Common myeloid progenitor, CD34-positive (primary cell): Measurements from ENCODE around the gene CLEC19A.
"Not testable (repeated sequence)": the region's sequence is repeated elsewhere in the genome, so short reads cannot be mapped to it uniquely, and the experiment has no call there.

Experiments
- CTCF ChIA-PET: fragments of 350-600 bp; sonication (Branson Sonifier 250); formaldehyde crosslinking; loops from one replicate; lab custom pipeline; 2021; ENCODE audit warnings: antibody characterized with exemption; lab: Charles Lee
- POLR2A ChIA-PET: fragments of 350-600 bp; sonication (Branson Sonifier 250); formaldehyde crosslinking; loops from one replicate; lab custom pipeline; 2021; ENCODE audit warnings: antibody characterized with exemption; lab: Charles Lee
- DNase-seq, 3 donors: peaks; one replicate each; pipeline versions ENCODE4 v3.0.0 to v3.0.0-alpha.2; 2013
- H3K27ac ChIP-seq, 2 experiments: 1 replicate in 1 of 2; 2 replicates in 1 of 2; pipeline ENCODE4 v1.7.0; 2013; ENCODE audit warnings: inconsistent platforms in 2 of 2, low read length in 2 of 2, mild to moderate bottlenecking in 2 of 2, low read depth in 1 of 2, moderate library complexity in 1 of 2; ENCODE audit not compliant: severe bottlenecking in 2 of 2, insufficient read depth in 1 of 2, poor library complexity in 1 of 2
- H3K27me3 ChIP-seq, 5 experiments: replicated peaks in 2 of 5; 1 replicate in 3 of 5; 2 replicates in 2 of 5; pipeline versions ENCODE4 v1.6.1 to v1.7.0; 2013; ENCODE audit warnings: low read length in 4 of 5, mild to moderate bottlenecking in 2 of 5, moderate library complexity in 2 of 5, inconsistent platforms in 1 of 5; ENCODE audit not compliant: insufficient read depth in 5 of 5, control insufficient read depth in 4 of 5
- H3K36me3 ChIP-seq, 4 experiments: 1 replicate in 2 of 4; 2 replicates in 2 of 4; pipeline versions ENCODE4 v1.6.1 to v1.7.0; 2013; ENCODE audit warnings: low read length in 3 of 4, control low read depth in 1 of 4, mild to moderate bottlenecking in 1 of 4; ENCODE audit not compliant: control insufficient read depth in 4 of 4, insufficient read depth in 4 of 4
- H3K4me1 ChIP-seq, 4 experiments: 1 replicate in 3 of 4; 2 replicates in 1 of 4; pipeline versions ENCODE4 v1.6.1 to v1.7.1; 2013; ENCODE audit warnings: low read length in 3 of 4, mild to moderate bottlenecking in 3 of 4, control low read depth in 1 of 4, inconsistent platforms in 1 of 4, moderate library complexity in 1 of 4; ENCODE audit not compliant: control insufficient read depth in 4 of 4, insufficient read depth in 4 of 4; ENCODE audit errors: control extremely low read depth in 1 of 4
- H3K4me3 ChIP-seq, 7 experiments: 1 replicate in 4 of 7; 2 replicates in 3 of 7; pipeline versions ENCODE4 v1.5.1 to v1.7.0; 2013; ENCODE audit warnings: mild to moderate bottlenecking in 7 of 7, low read length in 6 of 7, moderate library complexity in 6 of 7, inconsistent platforms in 2 of 7, low read depth in 2 of 7, control low read depth in 1 of 7; ENCODE audit not compliant: insufficient read depth in 4 of 7, control insufficient read depth in 1 of 7; ENCODE audit errors: extremely low read depth in 1 of 7
- H3K9me3 ChIP-seq, 5 experiments: 1 replicate in 4 of 5; 2 replicates in 1 of 5; pipeline versions ENCODE4 v1.6.1 to v1.7.1; 2013; ENCODE audit warnings: low read length in 4 of 5, mild to moderate bottlenecking in 2 of 5, inconsistent platforms in 1 of 5, low read depth in 1 of 5, moderate library complexity in 1 of 5; ENCODE audit not compliant: control insufficient read depth in 4 of 5, insufficient read depth in 2 of 5; ENCODE audit errors: control extremely low read depth in 1 of 5
- WGBS: methylation state at CpG from one replicate; pipeline ENCODE4 v1.1.5; 2013; ENCODE audit not compliant: insufficient coverage; 5-methylcytosine and 5-hydroxymethylcytosine counted together

The CLEC19A gene

DNA sequence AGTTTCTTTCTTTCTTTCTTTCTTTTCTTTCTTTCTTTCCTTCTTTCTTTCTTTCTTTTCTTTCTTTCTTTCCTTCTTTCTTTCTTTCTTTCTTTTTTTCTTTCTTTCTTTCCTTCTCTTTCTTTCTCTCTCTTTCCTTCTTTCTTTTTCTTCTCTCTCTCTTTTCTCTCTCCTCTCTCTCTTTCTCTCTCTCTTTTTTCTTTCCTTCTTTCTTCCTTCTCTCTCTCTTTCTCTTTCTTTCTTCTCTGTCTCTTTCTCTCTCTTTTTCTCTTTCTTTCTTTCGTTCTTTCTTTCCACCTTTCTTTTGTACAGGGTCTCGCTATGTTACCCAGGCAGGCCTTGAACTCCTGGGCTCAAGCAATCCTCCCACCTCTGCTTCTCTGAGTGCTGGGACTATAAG lies 35.7 kb downstream of the CLEC19A start:
- H3K4me3 ChIP-seq, H3K36me3 ChIP-seq, H3K4me1 ChIP-seq, CTCF ChIA-PET, DNase-seq, H3K27me3 ChIP-seq, POLR2A ChIA-PET, H3K9me3 ChIP-seq, H3K27ac ChIP-seq: not testable (repeated sequence)
- WGBS: 100% methylated on average over 1 of the region's 2 CpGs

- ChIA-PET CTCF (no interaction called here), POLR2A (no interaction called here)
- no peak overlapping the region for H3K27ac ChIP-seq
- H3K36me3 ChIP-seq: no peaks in the 10 kb centered on the region
- no peak for DNase-seq
- H3K4me3 ChIP-seq: no peak overlapping the region
- 81% methylated on average over 3 of the region's 3 CpGs for WGBS
- peaks cover 0 to 2% (median 0%) of the 10 kb centered on the region in 5 experiments for H3K9me3 ChIP-seq
- no peaks in the 10 kb centered on the region for H3K27me3 ChIP-seq
- H3K4me1 ChIP-seq: no peaks in the 10 kb centered on the region
Observed at GRCh38 chr16:19323596-19323995, 38.1 kb downstream of the CLEC19A start.

DNA sequence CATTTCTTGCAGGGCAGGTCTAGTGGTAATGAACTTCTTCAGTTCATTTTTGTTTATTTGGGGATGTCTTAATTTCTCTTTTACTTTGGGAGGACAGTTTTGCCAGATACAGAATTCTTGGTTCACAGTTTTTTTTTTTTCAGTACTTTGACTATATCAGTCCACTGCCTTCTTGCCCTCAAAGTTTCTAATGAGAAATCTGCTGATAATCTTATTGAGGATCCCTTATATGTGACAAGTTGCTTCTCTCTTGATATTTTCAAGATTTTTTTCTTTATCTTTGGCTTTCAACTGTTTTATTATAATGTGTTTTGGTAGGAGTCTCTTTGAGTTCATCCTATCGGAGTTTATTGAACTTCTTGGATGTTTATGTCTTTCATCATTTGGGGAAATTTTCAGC lies 42.8 kb downstream of the CLEC19A start:
- H3K27ac ChIP-seq: no peak overlapping the region
- no CpG with 5 or more reads among the region's 1 CpG for WGBS
- peaks cover 0 to 2% (median 0%) of the 10 kb centered on the region in 5 experiments for H3K9me3 ChIP-seq
- no peaks in the 10 kb centered on the region for H3K4me1 ChIP-seq
- no peak overlapping the region for H3K4me3 ChIP-seq
- POLR2A ChIA-PET: no interaction called here
- DNase-seq: no peak
- no peaks in the 10 kb centered on the region for H3K36me3 ChIP-seq
- CTCF ChIA-PET: no interaction called here
- no peaks in the 10 kb centered on the region for H3K27me3 ChIP-seq

GRCh38 chr16:19329932-19330331 lies 44.4 kb downstream of the CLEC19A start:
- Histone ChIP-seq H3K36me3 (no peaks in the 10 kb centered on the region), H3K27me3 (peaks cover 0 to 2% (median 0%) of the 10 kb centered on the region in 5 experiments), H3K4me1 (no peaks in the 10 kb centered on the region), H3K9me3 (peaks cover 0 to 2% (median 0%) of the 10 kb centered on the region in 5 experiments), H3K27ac (no peak overlapping the region), H3K4me3 (no peak overlapping the region)
- ChIA-PET CTCF (no interaction called here), POLR2A (no interaction called here)
- WGBS: 100% methylated on average over 1 of the region's 1 CpG
- DNase-seq: no peak

GRCh38 chr16:19330841-19331397 lies 45.4 kb downstream of the CLEC19A start:
- Histone ChIP-seq H3K9me3 (peaks cover 0 to 2% (median 0%) of the 10 kb centered on the region in 5 experiments), H3K4me1 (no peaks in the 10 kb centered on the region), H3K36me3 (no peaks in the 10 kb centered on the region), H3K27ac (no peak overlapping the region), H3K27me3 (peaks cover 0 to 5% (median 0%) of the 10 kb centered on the region in 5 experiments), H3K4me3 (no peak overlapping the region)
- POLR2A ChIA-PET: no interaction called here
- 94% methylated on average over 6 of the region's 6 CpGs for WGBS
- CTCF ChIA-PET: no interaction called here
- no peak for DNase-seq

GRCh38 chr16:19331794-19332193 lies 46.3 kb downstream of the CLEC19A start:
- Histone ChIP-seq H3K36me3 (no peaks in the 10 kb centered on the region), H3K4me1 (no peaks in the 10 kb centered on the region), H3K9me3 (peaks cover 0 to 2% (median 0%) of the 10 kb centered on the region in 5 experiments), H3K27me3 (peaks cover 0 to 5% (median 0%) of the 10 kb centered on the region in 5 experiments), H3K27ac (no peak overlapping the region), H3K4me3 (no peak overlapping the region)
- ChIA-PET POLR2A (no interaction called here), CTCF (no interaction called here)
- WGBS: 75% methylated on average over 3 of the region's 4 CpGs
- no peak for DNase-seq

DNA sequence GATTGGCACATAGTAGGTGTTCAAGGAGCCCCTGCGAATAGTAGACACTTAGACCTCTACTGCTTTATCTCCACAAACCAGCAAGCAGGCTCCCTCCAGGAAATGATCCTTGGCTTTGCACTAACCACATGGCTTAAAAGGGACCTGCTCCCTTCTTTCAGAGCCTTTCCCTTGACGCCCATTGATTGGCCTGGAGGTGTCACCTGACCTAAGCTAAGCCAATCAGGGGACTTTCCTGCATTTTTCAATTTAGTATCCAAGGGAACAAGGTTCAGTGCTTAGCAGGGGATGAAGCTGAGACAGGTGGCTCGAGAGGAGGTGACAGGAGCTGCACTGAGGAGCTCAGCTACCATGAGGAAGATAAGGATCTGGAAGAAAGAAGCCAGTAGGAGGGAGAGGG lies 52.8 kb downstream of the CLEC19A start:
- DNase-seq: peak in 1 of 3 donors; percentile 2
- Histone ChIP-seq H3K27me3 (peaks cover 0 to 5% (median 0%) of the 10 kb centered on the region in 5 experiments), H3K9me3 (no peaks in the 10 kb centered on the region), H3K36me3 (no peaks in the 10 kb centered on the region), H3K4me3 (no peak overlapping the region), H3K4me1 (no peaks in the 10 kb centered on the region), H3K27ac (no peak overlapping the region)
- POLR2A ChIA-PET: no interaction called here
- 66% methylated on average over 2 of the region's 3 CpGs for WGBS
- CTCF ChIA-PET: no interaction called here
